GM23338 (cell line): ENCODE measurements around the gene RNF114. TPM values are rescaled to one million over a fixed set of nuclear protein-coding genes. Genes with fewer than 3 reads are reported as not detected.

Experiments
- ATAC-seq: fragments of 200-7000 bp; cut with Tn5 transposase; 3 replicates; pipeline ENCODE4 v1.9.1; 2020
- DNase-seq: peaks from one replicate; pipeline ENCODE4 v3.0.0-alpha.2; 2015; ENCODE audit warnings: low spot score
- H2AFZ ChIP-seq: fragments of 200-600 bp; sonication (generic); 2 replicates; pipeline ENCODE4 v1.8.0; 2016; ENCODE audit warnings: antibody characterized with exemption, mild to moderate bottlenecking, moderate library complexity
- H3F3A ChIP-seq: fragments of 200-600 bp; sonication (generic); replicated peaks from 2 replicates; pipeline ENCODE4 v1.8.0; 2017; ENCODE audit warnings: antibody characterized with exemption, mixed run types, low read depth
- H3K27ac ChIP-seq: fragments of 200-600 bp; sonication (generic); 2 replicates; pipeline ENCODE4 v1.6.1; 2016; ENCODE audit warnings: low read depth
- H3K27me3 ChIP-seq: fragments of 200-600 bp; sonication (generic); 2 replicates; pipeline ENCODE4 v1.8.0; 2016; ENCODE audit warnings: mild to moderate bottlenecking, mixed run types, moderate library complexity; ENCODE audit not compliant: insufficient read depth
- H3K36me3 ChIP-seq: fragments of 200-600 bp; sonication (generic); 2 replicates; pipeline ENCODE4 v1.8.0; 2016; ENCODE audit warnings: mild to moderate bottlenecking; ENCODE audit not compliant: insufficient read depth
- H3K4me1 ChIP-seq: fragments of 200-600 bp; sonication (generic); 2 replicates; pipeline ENCODE4 v1.8.0; 2016; ENCODE audit warnings: mild to moderate bottlenecking, moderate library complexity; ENCODE audit not compliant: insufficient read depth
- H3K4me2 ChIP-seq: fragments of 200-600 bp; sonication (generic); 2 replicates; pipeline ENCODE4 v1.7.1; 2017; ENCODE audit warnings: mixed run types
- H3K4me3 ChIP-seq: fragments of 200-600 bp; sonication (generic); 2 replicates; pipeline ENCODE4 v1.6.1; 2016; ENCODE audit warnings: mixed run types
- H3K79me2 ChIP-seq: fragments of 200-600 bp; sonication (generic); replicated peaks from 2 replicates; pipeline ENCODE4 v1.8.0; 2017; ENCODE audit warnings: mild to moderate bottlenecking; ENCODE audit not compliant: insufficient read depth
- H3K9me2 ChIP-seq: fragments of 200-600 bp; sonication (generic); 2 replicates; pipeline ENCODE4 v1.8.0; 2017; ENCODE audit not compliant: insufficient read depth
- H4K20me1 ChIP-seq: fragments of 200-600 bp; sonication (generic); replicated peaks from 2 replicates; pipeline ENCODE4 v1.8.0; 2017; ENCODE audit warnings: mild to moderate bottlenecking; ENCODE audit not compliant: insufficient read depth
- H3K27ac Mint-ChIP-seq: 2 replicates; pipeline ENCODE4 v1.8.0; 2020; ENCODE audit warnings: inconsistent platforms, mild to moderate bottlenecking, moderate library complexity, mixed read lengths
- H3K27me3 Mint-ChIP-seq: 3 replicates; pipeline ENCODE4 v1.8.0; 2022; ENCODE audit warnings: low read depth, mild to moderate bottlenecking, moderate library complexity, mixed read lengths, inconsistent platforms; ENCODE audit not compliant: insufficient read depth, poor library complexity
- H3K36me3 Mint-ChIP-seq: 3 replicates; pipeline ENCODE4 v1.8.0; 2021; ENCODE audit warnings: low read depth, mild to moderate bottlenecking, inconsistent platforms, moderate library complexity, mixed read lengths
- H3K4me1 Mint-ChIP-seq: 3 replicates; pipeline ENCODE4 v1.8.0; 2020; ENCODE audit warnings: mild to moderate bottlenecking, inconsistent platforms, mixed read lengths
- H3K4me3 Mint-ChIP-seq: 3 replicates; pipeline ENCODE4 v1.8.0; 2021; ENCODE audit warnings: moderate library complexity, mild to moderate bottlenecking, inconsistent platforms, mixed read lengths
- H3K9me3 Mint-ChIP-seq: 3 replicates; pipeline ENCODE4 v1.8.0; 2020; ENCODE audit warnings: moderate library complexity, mild to moderate bottlenecking, inconsistent platforms, mixed read lengths
- CREB1 ChIP-seq: fragments of 250-450 bp; sonication (Bioruptor Pico); IDR thresholded peaks from 2 replicates; pipeline ENCODE4 v1.5.0; 2020; ENCODE audit warnings: low read depth, mild to moderate bottlenecking, moderate library complexity
- EZH2 ChIP-seq: fragments of 200-600 bp; sonication (generic); IDR thresholded peaks from one replicate; pipeline ENCODE4 v1.8.0; 2017; ENCODE audit warnings: antibody characterized with exemption, mild to moderate bottlenecking, low read depth; ENCODE audit not compliant: unreplicated experiment
- EZH2phosphoT487 ChIP-seq: fragments of 200-600 bp; sonication (generic); IDR thresholded peaks from one replicate; pipeline ENCODE4 v1.8.1; 2018; ENCODE audit warnings: antibody characterized with exemption; ENCODE audit not compliant: unreplicated experiment
- JUNB ChIP-seq: IDR thresholded peaks from one replicate; pipeline ENCODE4 v1.6.1; 2016; ENCODE audit warnings: antibody characterized with exemption; ENCODE audit not compliant: unreplicated experiment
- NANOG ChIP-seq: IDR thresholded peaks from 2 replicates; pipeline ENCODE4 v1.6.1; 2016; ENCODE audit warnings: antibody characterized with exemption, borderline replicate concordance
- POLR2AphosphoS5 ChIP-seq: IDR thresholded peaks from 2 replicates; pipeline ENCODE4 v1.6.1; 2016; ENCODE audit warnings: antibody characterized with exemption, low read depth
- STAT1 ChIP-seq: IDR thresholded peaks from one replicate; pipeline ENCODE4 v1.6.1; 2016; ENCODE audit warnings: antibody characterized with exemption; ENCODE audit not compliant: unreplicated experiment
- ZNF114 ChIP-seq: fragments of 250-450 bp; sonication (Bioruptor Pico); IDR thresholded peaks from 2 replicates; pipeline ENCODE4 v1.5.0; 2020; ENCODE audit warnings: mild to moderate bottlenecking, moderate library complexity
- ZNF331 ChIP-seq: fragments of 250-450 bp; sonication (Bioruptor Pico); IDR thresholded peaks from 2 replicates; pipeline ENCODE4 v1.5.0; 2020; ENCODE audit warnings: low read depth, mild to moderate bottlenecking, moderate library complexity
- polyA plus RNA-seq: library from polyadenylated mRNA; unstranded; fragments of >200 nt; fragmentation: Nextera tagmentation; extraction: Ambion mirVana; gene quantifications from 2 replicates; pipeline ENCODE4 v1.2.1, GENCODE V29; 2016
- total RNA-seq: library from RNA; depleted of rRNA; stranded (reverse); fragments of >200 nt; shearing (Covaris generic); gene quantifications from 2 replicates; pipeline ENCODE4 v1.2.3, GENCODE V29; 2014
- TF ChIP-seq, protein P1 (sequence below): fragments of 250-450 bp; sonication (Bioruptor Pico); IDR thresholded peaks from 2 replicates; pipeline ENCODE4 v1.5.0; 2020; ENCODE audit warnings: mild to moderate bottlenecking, moderate library complexity
- TF ChIP-seq, protein P2 (sequence below), 2 experiments: fragments of 200-600 bp in 1 of 2; sonication (generic) in 1 of 2; conservative IDR thresholded peaks; 2 replicates each; pipeline versions ENCODE4 v1.5.1 to v1.6.1; 2016 to 2017; ENCODE audit warnings: antibody characterized with exemption in 2 of 2, low read depth in 2 of 2, mild to moderate bottlenecking in 2 of 2, moderate library complexity in 1 of 2
- TF ChIP-seq, protein P3 (sequence below): IDR thresholded peaks from 2 replicates; pipeline ENCODE4 v1.6.1; 2016; ENCODE audit warnings: antibody characterized with exemption
- TF ChIP-seq, protein P4 (sequence below): IDR thresholded peaks from one replicate; pipeline ENCODE4 v1.6.1; 2018; ENCODE audit warnings: antibody characterized with exemption; ENCODE audit not compliant: unreplicated experiment

RNF114 gene
- total and polyA plus RNA-seq, 2 experiments from 2014 or later = 155 to 279 TPM

DNA sequence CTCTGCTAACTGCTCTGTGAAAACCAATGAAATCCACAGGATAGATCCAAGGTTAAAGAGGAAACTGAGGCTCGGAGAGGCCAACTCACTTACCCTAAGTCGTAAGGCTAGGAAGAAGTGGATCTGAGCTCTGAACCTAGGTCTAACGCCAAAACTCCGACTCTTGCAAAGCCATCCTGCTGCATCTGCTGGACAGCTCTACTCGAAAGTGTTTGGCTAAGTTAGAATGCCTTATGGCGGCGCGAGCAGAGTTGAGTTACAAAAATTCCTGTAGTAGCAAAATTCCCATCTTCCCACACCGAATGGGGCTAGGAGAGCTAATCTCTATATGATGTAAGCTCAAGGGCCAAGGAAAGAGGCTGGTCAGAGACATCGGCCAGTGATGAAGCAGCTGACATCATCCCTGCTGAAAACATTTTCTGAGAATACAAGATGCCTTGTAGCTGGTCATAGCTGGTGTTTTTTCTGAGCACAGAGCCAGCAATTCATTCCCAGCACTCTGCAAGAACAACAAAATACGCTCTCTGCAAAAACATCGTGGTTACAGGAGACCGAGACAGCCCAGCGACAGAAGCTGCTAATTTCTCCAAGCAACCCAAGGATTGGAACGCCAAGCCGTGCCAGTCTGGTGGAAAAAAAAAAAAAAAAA, 22.7 kb upstream of the RNF114 start:
- Mint-ChIP-seq H3K4me3 (peak overlapping the region; percentile 99; the same call in 2 of the 3 replicates), H3K36me3 (no peaks in the 10 kb centered on the region; the same call in 2 of the 3 replicates), H3K4me1 (peaks cover 18% of the 10 kb centered on the region), H3K27me3 (peaks cover 15% of the 10 kb centered on the region), H3K27ac (no peak overlapping the region), H3K9me3 (no peaks in the 10 kb centered on the region; the same call in 2 of the 3 replicates)
- Histone ChIP-seq H3K4me1 (peaks cover 6% of the 10 kb centered on the region; the same call in 1 of the 2 replicates), H3K27ac (no peak overlapping the region), H3K27me3 (no peaks in the 10 kb centered on the region), H2AFZ (no peak overlapping the region), H3K4me3 (peak overlapping the region; percentile 99; the same call in 1 of the 2 replicates), H3F3A (peaks cover 7% of the 10 kb centered on the region; the same call in 1 of the 2 replicates), H3K9me2 (no peaks in the 10 kb centered on the region), H3K36me3 (no peaks in the 10 kb centered on the region), H4K20me1 (peaks cover 28% of the 10 kb centered on the region), H3K4me2 (peak overlapping the region; percentile 99), H3K79me2 (peaks cover 60% of the 10 kb centered on the region)
- ATAC-seq (no peak), DNase-seq (no peak)
- TF ChIP-seq EZH2phosphoT487 = no peak
- TF ChIP-seq NANOG = no peak
- no peak for TF ChIP-seq POLR2AphosphoS5
- no peak for TF ChIP-seq JUNB
- TF ChIP-seq EZH2 = no peak
- TF ChIP-seq STAT1 = no peak
- no peak for TF ChIP-seq ZNF331 (CRISPR knock-in tag)
- no peak for TF ChIP-seq CREB1
- TF ChIP-seq, protein P1, sequence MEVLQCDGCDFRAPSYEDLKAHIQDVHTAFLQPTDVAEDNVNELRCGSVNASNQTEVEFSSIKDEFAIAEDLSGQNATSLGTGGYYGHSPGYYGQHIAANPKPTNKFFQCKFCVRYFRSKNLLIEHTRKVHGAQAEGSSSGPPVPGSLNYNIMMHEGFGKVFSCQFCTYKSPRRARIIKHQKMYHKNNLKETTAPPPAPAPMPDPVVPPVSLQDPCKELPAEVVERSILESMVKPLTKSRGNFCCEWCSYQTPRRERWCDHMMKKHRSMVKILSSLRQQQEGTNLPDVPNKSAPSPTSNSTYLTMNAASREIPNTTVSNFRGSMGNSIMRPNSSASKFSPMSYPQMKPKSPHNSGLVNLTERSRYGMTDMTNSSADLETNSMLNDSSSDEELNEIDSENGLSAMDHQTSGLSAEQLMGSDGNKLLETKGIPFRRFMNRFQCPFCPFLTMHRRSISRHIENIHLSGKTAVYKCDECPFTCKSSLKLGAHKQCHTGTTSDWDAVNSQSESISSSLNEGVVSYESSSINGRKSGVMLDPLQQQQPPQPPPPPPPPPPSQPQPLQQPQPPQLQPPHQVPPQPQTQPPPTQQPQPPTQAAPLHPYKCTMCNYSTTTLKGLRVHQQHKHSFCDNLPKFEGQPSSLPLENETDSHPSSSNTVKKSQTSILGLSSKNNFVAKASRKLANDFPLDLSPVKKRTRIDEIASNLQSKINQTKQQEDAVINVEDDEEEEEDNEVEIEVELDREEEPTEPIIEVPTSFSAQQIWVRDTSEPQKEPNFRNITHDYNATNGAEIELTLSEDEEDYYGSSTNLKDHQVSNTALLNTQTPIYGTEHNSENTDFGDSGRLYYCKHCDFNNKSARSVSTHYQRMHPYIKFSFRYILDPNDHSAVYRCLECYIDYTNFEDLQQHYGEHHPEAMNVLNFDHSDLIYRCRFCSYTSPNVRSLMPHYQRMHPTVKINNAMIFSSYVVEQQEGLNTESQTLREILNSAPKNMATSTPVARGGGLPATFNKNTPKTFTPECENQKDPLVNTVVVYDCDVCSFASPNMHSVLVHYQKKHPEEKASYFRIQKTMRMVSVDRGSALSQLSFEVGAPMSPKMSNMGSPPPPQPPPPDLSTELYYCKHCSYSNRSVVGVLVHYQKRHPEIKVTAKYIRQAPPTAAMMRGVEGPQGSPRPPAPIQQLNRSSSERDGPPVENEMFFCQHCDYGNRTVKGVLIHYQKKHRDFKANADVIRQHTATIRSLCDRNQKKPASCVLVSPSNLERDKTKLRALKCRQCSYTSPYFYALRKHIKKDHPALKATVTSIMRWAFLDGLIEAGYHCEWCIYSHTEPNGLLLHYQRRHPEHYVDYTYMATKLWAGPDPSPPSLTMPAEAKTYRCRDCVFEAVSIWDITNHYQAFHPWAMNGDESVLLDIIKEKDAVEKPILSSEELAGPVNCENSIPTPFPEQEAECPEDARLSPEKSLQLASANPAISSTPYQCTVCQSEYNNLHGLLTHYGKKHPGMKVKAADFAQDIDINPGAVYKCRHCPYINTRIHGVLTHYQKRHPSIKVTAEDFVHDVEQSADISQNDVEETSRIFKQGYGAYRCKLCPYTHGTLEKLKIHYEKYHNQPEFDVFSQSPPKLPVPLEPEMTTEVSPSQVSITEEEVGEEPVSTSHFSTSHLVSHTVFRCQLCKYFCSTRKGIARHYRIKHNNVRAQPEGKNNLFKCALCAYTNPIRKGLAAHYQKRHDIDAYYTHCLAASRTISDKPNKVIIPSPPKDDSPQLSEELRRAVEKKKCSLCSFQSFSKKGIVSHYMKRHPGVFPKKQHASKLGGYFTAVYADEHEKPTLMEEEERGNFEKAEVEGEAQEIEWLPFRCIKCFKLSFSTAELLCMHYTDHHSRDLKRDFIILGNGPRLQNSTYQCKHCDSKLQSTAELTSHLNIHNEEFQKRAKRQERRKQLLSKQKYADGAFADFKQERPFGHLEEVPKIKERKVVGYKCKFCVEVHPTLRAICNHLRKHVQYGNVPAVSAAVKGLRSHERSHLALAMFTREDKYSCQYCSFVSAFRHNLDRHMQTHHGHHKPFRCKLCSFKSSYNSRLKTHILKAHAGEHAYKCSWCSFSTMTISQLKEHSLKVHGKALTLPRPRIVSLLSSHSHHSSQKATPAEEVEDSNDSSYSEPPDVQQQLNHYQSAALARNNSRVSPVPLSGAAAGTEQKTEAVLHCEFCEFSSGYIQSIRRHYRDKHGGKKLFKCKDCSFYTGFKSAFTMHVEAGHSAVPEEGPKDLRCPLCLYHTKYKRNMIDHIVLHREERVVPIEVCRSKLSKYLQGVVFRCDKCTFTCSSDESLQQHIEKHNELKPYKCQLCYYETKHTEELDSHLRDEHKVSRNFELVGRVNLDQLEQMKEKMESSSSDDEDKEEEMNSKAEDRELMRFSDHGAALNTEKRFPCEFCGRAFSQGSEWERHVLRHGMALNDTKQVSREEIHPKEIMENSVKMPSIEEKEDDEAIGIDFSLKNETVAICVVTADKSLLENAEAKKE (CRISPR knock-in tag) = no peak
- TF ChIP-seq, protein P2, sequence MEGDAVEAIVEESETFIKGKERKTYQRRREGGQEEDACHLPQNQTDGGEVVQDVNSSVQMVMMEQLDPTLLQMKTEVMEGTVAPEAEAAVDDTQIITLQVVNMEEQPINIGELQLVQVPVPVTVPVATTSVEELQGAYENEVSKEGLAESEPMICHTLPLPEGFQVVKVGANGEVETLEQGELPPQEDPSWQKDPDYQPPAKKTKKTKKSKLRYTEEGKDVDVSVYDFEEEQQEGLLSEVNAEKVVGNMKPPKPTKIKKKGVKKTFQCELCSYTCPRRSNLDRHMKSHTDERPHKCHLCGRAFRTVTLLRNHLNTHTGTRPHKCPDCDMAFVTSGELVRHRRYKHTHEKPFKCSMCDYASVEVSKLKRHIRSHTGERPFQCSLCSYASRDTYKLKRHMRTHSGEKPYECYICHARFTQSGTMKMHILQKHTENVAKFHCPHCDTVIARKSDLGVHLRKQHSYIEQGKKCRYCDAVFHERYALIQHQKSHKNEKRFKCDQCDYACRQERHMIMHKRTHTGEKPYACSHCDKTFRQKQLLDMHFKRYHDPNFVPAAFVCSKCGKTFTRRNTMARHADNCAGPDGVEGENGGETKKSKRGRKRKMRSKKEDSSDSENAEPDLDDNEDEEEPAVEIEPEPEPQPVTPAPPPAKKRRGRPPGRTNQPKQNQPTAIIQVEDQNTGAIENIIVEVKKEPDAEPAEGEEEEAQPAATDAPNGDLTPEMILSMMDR (conservative IDR thresholded peaks at IDR 0.05; ENCODE audit: low read depth in 2 of 2) = no peak
- TF ChIP-seq, protein P3, sequence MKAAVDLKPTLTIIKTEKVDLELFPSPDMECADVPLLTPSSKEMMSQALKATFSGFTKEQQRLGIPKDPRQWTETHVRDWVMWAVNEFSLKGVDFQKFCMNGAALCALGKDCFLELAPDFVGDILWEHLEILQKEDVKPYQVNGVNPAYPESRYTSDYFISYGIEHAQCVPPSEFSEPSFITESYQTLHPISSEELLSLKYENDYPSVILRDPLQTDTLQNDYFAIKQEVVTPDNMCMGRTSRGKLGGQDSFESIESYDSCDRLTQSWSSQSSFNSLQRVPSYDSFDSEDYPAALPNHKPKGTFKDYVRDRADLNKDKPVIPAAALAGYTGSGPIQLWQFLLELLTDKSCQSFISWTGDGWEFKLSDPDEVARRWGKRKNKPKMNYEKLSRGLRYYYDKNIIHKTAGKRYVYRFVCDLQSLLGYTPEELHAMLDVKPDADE = no peak
- TF ChIP-seq, protein P4, sequence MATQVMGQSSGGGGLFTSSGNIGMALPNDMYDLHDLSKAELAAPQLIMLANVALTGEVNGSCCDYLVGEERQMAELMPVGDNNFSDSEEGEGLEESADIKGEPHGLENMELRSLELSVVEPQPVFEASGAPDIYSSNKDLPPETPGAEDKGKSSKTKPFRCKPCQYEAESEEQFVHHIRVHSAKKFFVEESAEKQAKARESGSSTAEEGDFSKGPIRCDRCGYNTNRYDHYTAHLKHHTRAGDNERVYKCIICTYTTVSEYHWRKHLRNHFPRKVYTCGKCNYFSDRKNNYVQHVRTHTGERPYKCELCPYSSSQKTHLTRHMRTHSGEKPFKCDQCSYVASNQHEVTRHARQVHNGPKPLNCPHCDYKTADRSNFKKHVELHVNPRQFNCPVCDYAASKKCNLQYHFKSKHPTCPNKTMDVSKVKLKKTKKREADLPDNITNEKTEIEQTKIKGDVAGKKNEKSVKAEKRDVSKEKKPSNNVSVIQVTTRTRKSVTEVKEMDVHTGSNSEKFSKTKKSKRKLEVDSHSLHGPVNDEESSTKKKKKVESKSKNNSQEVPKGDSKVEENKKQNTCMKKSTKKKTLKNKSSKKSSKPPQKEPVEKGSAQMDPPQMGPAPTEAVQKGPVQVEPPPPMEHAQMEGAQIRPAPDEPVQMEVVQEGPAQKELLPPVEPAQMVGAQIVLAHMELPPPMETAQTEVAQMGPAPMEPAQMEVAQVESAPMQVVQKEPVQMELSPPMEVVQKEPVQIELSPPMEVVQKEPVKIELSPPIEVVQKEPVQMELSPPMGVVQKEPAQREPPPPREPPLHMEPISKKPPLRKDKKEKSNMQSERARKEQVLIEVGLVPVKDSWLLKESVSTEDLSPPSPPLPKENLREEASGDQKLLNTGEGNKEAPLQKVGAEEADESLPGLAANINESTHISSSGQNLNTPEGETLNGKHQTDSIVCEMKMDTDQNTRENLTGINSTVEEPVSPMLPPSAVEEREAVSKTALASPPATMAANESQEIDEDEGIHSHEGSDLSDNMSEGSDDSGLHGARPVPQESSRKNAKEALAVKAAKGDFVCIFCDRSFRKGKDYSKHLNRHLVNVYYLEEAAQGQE = no peak
- TF ChIP-seq ZNF114 (CRISPR knock-in tag) = no peak
